Uterus (tissue), 4 donors: ENCODE data around the gene SQOR. TPM values are rescaled to one million over a fixed set of nuclear protein-coding genes. Genes with fewer than 3 reads are reported as not detected.
A peak's percentile ranks its signal among the peaks of the same experiment; 100 is the strongest.

Experiments used
- DNase-seq, 2 donors: peaks; one replicate each; pipeline ENCODE4 v3.0.0-alpha.2; 2019 to 2020
- H3K27ac ChIP-seq, 2 donors: fragments of 200-600 bp; sonication (generic); 1 replicate in 1 of 2; 2 replicates in 1 of 2; pipeline ENCODE4 v1.5.1; 2016 to 2018
- H3K27me3 ChIP-seq, 2 donors: fragments of 200-600 bp; sonication (generic); one replicate each; pipeline ENCODE4 v1.5.1; 2018 to 2019; ENCODE audit warnings: control low read depth in 1 of 2
- H3K36me3 ChIP-seq, 2 donors: fragments of 200-600 bp; sonication (generic); one replicate each; pipeline ENCODE4 v1.5.1; 2019; ENCODE audit warnings: control low read depth in 1 of 2
- H3K4me1 ChIP-seq, 2 donors: fragments of 200-600 bp; sonication (generic); one replicate each; pipeline ENCODE4 v1.5.1; 2018 to 2019; ENCODE audit warnings: control low read depth in 1 of 2
- H3K4me3 ChIP-seq, 2 donors: fragments of 200-600 bp; sonication (generic); 1 replicate in 1 of 2; 2 replicates in 1 of 2; pipeline ENCODE4 v1.5.1; 2018 to 2019; ENCODE audit warnings: mild to moderate bottlenecking in 1 of 2
- H3K9me3 ChIP-seq, 2 donors: fragments of 200-600 bp; sonication (generic); one replicate each; pipeline ENCODE4 v1.5.1; 2019; ENCODE audit warnings: control low read depth in 1 of 2
- POLR2A ChIP-seq, 2 donors: fragments of 450-650 bp; IDR thresholded peaks; one replicate each; pipeline ENCODE4 v1.6.1; 2016; ENCODE audit warnings: antibody characterized with exemption in 2 of 2, mild to moderate bottlenecking in 1 of 2, moderate library complexity in 1 of 2
- intact Hi-C: fragments of 100-400 bp; cut with DNase I; formaldehyde crosslinking; loops from one replicate; pipeline ENCODE4 v1.15.1; 2023; ENCODE audit warnings: low total_unique reads
- total RNA-seq, 4 donors: library from RNA; depleted of rRNA in 3 of 4; stranded (reverse); fragments of >200 nt in 3 of 4; gene quantifications; one replicate each; pipeline versions ENCODE4 v1.1.0 to v1.2.4, GENCODE V29; 2014 to 2023
- TF ChIP-seq, protein P1 (sequence below), 4 experiments: fragments of 200-600 bp in 2 of 4; fragments of 450-650 bp in 2 of 4; sonication (generic) in 2 of 4; IDR thresholded peaks; one replicate each; pipeline ENCODE4 v1.5.1; 2016 to 2019; ENCODE audit warnings: antibody characterized with exemption in 4 of 4, mild to moderate bottlenecking in 2 of 4, moderate library complexity in 1 of 4
- donor health status: DM: yes; HTN: yes; CAD: no.

Gene SQOR
- total RNA-seq, 4 donors from 2014 or later = 11.5 to 37.1 (median 19.3) TPM

DNA sequence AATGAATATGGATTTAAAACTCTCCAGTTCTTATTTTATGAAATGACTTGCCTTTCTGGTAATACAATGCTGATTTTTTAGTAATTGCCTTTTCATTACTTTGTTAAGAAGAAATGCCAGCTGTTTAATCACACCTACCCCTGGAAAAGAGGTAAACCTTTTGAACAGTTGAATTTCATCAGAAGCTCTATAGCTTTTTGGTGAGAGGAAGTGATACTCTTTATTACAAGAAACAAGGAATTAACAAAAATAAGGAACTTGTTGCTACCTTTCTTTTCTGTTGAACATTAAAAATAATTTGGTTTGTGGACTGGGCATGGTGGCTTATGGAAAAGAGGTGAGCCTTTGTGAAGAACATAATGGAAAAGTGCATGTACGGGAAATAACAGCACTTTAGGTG, 28.0 kb upstream of the SQOR start:
- intact Hi-C loops = no loop called here

DNA sequence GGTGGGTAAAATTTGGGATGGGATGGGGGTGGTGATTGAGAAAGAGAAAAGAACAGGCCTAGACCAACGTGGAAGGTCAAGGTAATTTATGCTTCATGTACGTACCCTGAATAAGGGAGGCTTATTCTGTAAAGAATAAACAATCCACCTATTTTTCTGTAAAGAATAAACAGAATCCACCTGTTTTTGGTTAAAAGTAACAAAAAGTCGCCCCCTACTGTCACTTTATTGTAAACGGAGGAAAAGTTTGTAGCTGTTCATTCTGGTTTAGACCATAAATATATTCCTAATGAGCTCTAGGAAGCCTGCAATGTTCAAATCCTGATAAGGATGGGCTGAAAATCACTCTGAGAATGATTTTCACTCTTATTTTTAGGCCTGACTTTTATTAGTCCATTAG, 23.5 kb upstream of the SQOR start:
- Histone ChIP-seq H3K27me3 (no peaks in the 10 kb centered on the region), H3K9me3 (no peaks in the 10 kb centered on the region), H3K36me3 (no peaks in the 10 kb centered on the region), H3K4me3 (no peak overlapping the region), H3K27ac (no peak overlapping the region), H3K4me1 (no peaks in the 10 kb centered on the region)
- intact Hi-C loops = loop anchor here (10.0 kb wide), 1 partner anchor 157 kb away; no protein-coding TSS in a partner anchor
- no peak for DNase-seq
- TF ChIP-seq POLR2A (IDR thresholded peaks at IDR 0.05) = no peak
- TF ChIP-seq, protein P1, sequence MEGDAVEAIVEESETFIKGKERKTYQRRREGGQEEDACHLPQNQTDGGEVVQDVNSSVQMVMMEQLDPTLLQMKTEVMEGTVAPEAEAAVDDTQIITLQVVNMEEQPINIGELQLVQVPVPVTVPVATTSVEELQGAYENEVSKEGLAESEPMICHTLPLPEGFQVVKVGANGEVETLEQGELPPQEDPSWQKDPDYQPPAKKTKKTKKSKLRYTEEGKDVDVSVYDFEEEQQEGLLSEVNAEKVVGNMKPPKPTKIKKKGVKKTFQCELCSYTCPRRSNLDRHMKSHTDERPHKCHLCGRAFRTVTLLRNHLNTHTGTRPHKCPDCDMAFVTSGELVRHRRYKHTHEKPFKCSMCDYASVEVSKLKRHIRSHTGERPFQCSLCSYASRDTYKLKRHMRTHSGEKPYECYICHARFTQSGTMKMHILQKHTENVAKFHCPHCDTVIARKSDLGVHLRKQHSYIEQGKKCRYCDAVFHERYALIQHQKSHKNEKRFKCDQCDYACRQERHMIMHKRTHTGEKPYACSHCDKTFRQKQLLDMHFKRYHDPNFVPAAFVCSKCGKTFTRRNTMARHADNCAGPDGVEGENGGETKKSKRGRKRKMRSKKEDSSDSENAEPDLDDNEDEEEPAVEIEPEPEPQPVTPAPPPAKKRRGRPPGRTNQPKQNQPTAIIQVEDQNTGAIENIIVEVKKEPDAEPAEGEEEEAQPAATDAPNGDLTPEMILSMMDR (IDR thresholded peaks at IDR 0.05) = peak in 1 of 4 experiments; percentile 10

More for the DNA sequence above, 28.0 kb upstream of the SQOR start:
- Histone ChIP-seq H3K36me3 (no peaks in the 10 kb centered on the region), H3K4me1 (no peaks in the 10 kb centered on the region), H3K4me3 (no peak overlapping the region), H3K9me3 (no peaks in the 10 kb centered on the region), H3K27me3 (no peaks in the 10 kb centered on the region), H3K27ac (no peak overlapping the region)
- no peak for DNase-seq
- no peak for TF ChIP-seq POLR2A (IDR thresholded peaks at IDR 0.05)
- TF ChIP-seq, protein P1 (IDR thresholded peaks at IDR 0.05) = no peak

DNA sequence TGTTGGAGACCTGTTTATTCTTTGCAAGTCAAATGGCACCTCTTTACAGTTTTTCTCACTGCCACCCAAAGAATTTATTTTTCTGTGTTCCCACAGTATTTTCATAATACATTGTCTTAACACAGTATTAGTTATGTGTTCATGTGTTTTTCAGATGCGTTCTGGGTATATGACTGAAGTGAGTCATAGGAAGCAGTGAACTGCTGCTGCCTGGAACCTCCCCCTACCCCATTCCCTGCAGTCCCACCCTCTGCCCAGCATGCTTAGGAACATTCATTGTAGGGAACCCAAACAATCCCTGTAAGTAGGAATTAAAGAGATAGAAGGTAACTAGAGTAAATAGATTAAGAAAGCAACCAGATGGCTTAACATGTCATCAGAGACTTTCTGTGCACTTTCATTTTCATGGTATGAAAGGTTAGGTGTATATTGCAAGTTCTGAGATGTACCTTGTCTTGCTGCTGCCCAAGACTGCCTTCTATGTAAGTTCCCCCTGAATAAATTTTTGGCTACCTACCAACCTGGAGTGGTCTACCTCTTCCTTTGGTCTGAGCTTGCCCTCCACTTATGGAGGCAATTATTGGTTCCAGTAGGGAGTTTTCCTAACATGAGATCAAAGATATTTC, 21.9 kb upstream of the SQOR start:
- H3K9me3 ChIP-seq = no peaks in the 10 kb centered on the region
- DNase-seq = no peak
- no peaks in the 10 kb centered on the region for H3K36me3 ChIP-seq
- intact Hi-C loops = loop anchor here (10.0 kb wide), 1 partner anchor 158 kb away; no protein-coding TSS in a partner anchor
- H3K4me1 ChIP-seq = no peaks in the 10 kb centered on the region
- H3K4me3 ChIP-seq = no peak overlapping the region
- no peak overlapping the region for H3K27ac ChIP-seq
- TF ChIP-seq, protein P1 (IDR thresholded peaks at IDR 0.05) = no peak
- no peak for TF ChIP-seq POLR2A (IDR thresholded peaks at IDR 0.05)
- H3K27me3 ChIP-seq = no peaks in the 10 kb centered on the region

DNA sequence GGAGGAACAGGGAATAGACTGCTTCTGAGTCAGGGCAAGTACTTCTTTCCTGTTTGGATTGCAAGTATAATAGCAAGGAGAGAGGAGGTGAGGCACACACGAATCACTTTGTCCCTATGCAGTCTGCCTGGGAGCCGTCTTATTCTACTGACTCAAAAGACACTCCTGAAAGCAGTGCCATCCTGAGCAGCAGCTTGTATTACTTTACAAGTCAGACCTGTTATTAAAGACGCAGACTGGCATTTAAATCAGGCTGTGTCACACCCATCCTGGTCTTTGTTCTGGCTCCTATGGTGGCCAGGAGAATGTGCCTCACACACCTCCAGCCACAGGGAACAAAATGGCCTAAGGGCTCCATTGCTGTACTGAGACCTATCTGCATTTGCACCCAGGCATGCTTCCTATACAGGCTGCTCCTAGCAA, 17.9 kb upstream of the SQOR start:
- intact Hi-C loops = loop anchor here (10.0 kb wide), 1 partner anchor 162 kb away; no protein-coding TSS in a partner anchor
- no peak for TF ChIP-seq POLR2A (IDR thresholded peaks at IDR 0.05)
- TF ChIP-seq, protein P1 (IDR thresholded peaks at IDR 0.05) = no peak

DNA sequence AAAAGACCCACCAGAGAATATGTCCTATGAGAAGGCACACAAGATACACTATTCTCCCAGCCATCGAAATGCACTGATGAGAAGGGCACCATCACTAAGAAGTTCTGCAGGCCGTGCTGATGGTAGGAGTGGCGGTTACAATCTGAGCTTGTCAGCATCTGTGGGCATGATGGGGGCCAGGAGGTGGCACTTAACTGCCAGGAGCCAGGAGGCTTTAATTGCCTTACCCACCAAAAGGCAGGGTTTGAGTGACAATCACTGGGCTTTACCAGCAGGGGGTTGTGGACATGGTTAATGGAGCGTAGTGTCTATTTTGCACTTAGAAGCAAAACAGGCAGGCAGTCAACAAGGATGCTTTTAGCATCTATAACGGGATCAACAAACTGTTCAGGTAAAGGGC, 16.0 kb upstream of the SQOR start:
- no peaks in the 10 kb centered on the region for H3K9me3 ChIP-seq
- no peaks in the 10 kb centered on the region for H3K27me3 ChIP-seq
- TF ChIP-seq POLR2A (IDR thresholded peaks at IDR 0.05) = no peak
- TF ChIP-seq, protein P1 (IDR thresholded peaks at IDR 0.05) = no peak
- intact Hi-C loops = loop anchor here (10.0 kb wide), 1 partner anchor 164 kb away; no protein-coding TSS in a partner anchor
- no peak overlapping the region for H3K4me3 ChIP-seq
- no peaks in the 10 kb centered on the region for H3K4me1 ChIP-seq
- no peaks in the 10 kb centered on the region for H3K36me3 ChIP-seq
- no peak for DNase-seq
- no peak overlapping the region for H3K27ac ChIP-seq

More for the DNA sequence above, 17.9 kb upstream of the SQOR start:
- no peak for DNase-seq
- no peaks in the 10 kb centered on the region for H3K27me3 ChIP-seq
- no peaks in the 10 kb centered on the region for H3K36me3 ChIP-seq
- no peaks in the 10 kb centered on the region for H3K9me3 ChIP-seq
- no peak overlapping the region for H3K27ac ChIP-seq
- no peak overlapping the region for H3K4me3 ChIP-seq
- no peaks in the 10 kb centered on the region for H3K4me1 ChIP-seq
